HL-60/S4 treated with phorbol 12-myristate 13-acetate at 8.2 ng/mL for 4 days and 3 days (cell line): ENCODE measurements around the gene UBA6.
"Not testable (repeated sequence)": the region's sequence is repeated elsewhere in the genome, so short reads cannot be mapped to it uniquely, and the experiment has no call there.

ENCODE experiments used
- in situ Hi-C: fragments of 300-500 bp; cut with MboI; formaldehyde crosslinking; loops from 2 replicates; pipeline ENCODE4 v1.15.0; 2022; ENCODE audit warnings: low sequenced_read_pairs

The UBA6 gene

DNA sequence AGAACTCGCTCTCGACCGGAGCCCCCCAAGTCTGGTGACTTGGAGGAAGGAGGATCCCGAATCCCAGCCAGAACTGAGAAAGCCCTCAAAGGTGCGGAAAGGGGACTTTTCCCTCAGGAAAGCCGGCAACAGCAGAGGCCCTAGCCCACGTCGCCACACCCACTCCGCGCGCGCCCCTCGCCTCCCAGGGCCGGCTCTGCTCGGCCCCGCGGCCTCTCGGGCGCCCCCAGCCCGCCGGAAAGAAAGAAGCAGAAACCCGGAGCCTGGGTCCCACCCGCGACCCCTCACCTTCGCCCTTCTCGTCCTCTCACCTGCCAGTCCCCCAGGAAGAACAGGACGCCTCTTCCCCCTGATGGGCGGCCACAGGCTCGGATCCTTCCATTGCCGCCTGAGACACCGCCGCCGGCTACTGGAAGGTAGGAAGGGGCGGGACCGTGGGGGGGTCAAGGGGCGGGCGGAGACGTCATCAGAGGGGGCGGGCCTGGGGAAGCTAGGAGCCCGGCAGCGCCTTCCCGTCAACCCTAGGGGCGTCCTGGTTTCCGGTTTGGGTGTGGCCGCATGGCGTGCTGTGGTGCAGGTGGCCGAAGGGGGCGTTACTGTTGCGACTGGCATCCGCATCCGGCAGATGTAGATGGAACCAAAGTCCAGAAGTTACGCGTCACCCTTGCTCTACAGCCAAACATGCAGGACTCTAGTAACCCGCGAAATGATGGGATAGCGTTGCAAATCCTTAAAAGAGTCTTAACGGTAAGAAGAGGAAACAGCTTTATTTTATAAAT, at the start of gene UBA6:
Gene UBA6 (minus strand): TSS at position 418 of the 779 bp plus-strand sequence. CDS start 36 bp downstream, at position 382.
- in situ Hi-C loops: no loop called here

DNA sequence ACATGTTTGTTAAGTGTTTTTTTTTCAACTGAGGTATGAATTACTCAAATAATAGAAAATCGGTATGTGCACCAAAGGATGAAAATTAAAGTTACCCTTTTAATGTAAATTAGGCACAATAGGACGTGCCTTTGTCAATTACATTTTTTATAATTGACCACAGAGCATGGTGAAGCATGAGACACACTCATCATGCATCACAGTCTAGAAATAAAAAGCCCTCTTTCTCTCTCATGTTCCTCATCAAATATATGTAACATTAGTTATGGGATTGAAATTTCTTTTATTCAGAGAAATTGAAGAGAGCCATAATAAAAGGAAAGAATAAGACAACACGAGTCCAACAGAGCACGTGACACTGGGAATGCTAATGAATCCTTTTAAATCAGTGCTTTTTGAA, 49.7 kb upstream of the UBA6 start:
- in situ Hi-C loops: no loop called here

DNA sequence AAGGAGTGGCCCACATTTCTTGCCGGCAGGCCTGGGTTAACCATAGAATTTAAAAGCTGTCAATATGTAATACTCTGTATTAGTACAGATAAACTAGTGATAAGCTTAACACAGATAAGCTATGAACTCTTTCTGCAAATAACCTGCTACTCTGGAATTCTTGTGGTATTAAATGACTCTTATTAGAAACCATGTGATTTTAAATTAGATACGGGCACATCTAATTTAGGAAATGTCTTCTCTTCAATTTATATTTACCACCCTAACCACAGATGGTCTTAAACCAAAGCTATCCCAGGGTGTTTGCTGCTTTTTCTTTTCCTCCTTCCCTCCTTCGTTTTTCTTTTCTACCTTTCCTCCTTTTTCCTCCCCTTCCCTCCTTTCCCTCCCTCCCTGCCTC, 48.3 kb upstream of the UBA6 start:
- in situ Hi-C loops: no loop called here

DNA sequence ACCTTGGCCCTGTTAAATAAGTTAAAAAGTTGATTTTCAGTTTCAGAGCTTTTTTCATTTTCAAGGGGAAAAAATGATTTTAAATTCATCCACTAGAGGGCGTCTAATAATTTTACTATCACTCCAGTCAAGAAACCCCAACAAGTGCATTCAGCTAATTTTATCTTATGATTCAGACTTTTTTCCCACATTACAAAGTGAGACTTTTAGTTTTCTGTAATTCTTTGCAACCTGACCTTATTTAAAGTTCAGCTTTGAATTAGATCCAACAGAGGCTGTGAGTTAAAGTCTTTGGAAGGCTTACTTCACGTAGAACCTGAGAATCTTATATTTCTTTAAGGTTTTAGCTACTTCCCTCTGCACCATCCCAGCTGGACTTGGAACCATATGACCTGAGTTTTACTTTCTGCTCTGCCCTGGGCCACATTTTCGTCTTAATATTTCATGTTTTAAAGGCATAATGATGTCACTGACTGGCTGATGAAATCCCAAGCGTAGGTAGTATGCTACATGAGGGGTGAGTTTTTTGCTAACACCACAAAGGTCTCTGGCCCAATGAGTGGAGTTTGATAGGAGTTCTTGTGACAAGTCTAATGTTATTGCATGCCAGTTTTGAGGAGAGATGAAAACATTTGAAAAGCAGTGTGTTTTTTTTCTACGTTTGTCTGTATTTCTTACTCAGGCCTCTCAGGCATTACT, 46.0 kb upstream of the UBA6 start:
- in situ Hi-C loops: no loop called here

DNA sequence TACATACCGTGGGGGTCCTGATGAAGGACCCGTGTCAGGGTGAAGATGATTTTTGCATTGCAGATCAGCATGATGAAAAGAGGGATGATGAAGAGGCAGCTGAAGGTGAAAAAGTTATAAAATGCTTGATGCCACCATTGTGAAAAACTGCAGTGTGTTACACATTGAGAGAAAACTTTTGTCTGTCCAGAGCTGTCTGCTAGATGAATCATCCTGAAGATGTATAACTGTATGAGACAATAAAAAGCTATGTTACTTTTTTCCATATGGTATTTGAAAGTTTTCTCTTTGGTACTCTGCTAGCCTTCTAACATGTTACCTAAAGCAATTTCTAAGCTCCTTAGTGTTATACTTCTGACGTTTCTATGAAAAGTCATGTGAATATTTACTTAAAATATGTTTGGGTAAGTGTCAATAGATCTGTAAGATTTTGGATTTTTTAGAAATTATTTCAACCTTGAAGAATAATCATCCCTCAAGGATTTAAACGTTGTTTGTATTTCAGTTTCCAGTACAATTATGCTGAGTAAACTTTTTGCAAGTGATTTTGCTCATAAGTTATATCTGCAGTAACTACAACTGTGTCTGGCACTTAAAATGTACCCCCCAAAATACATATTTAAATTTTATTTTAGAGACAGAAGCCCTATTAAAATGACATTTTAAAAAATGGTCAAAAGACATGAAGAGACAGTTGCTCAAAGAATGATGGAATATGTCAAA, 43.8 kb upstream of the UBA6 start:
- in situ Hi-C loops: no loop called here

DNA sequence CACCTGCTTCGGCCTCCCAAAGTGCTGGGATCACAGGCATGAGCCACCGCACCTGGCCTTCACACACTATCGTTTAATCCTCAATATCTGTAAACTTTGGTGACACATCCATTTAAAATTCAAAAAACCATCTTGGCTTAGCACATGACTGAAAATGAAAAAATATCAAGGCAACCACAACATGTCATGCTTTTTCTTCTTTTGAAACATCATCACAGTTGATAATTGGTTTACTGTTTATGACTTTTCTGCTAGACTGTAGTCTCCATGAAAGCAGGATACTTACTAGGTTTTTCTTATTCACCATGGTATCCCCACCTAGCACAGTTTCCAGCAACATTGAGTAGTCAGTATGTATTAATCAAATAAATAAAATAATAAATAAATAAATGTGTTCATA, 42.2 kb upstream of the UBA6 start:
- in situ Hi-C loops: no loop called here

DNA sequence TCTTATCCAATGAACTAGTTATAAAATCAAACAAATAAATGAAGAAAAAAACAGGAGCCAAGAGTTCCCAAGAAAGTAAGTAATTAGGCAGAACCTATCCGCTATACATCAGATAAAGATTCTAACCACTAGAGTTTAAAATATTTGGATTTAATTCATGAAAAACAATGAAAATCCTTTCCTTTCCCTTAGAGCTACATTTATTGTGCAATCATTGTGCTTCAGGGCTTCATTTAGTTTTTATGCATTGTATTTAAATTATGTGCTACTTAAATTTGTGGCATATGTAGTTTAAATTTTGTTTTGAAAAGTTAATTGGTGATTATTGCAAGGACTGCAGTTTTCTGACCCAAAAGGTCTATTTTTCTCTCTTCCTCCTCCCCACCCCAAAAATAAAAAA, 35.3 kb upstream of the UBA6 start:
- in situ Hi-C loops: no loop called here

DNA sequence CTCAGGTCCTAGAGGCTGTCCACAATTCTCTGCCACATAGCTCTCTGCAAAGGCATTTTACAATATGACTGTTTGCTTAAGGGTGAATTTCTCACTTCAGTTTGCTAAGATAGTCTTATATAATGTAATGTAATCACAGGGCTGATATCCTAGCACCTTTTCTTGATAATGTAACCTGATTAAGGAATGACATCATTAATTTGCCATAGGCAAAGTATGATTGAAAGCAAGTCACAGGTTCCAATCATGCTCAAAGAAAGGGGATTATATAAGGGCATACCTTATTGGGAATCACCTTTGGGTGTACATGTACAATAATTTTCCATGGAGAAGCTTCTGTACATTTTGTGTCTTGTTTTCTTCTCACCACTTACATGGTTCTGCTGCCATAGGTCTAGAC, 34.4 kb upstream of the UBA6 start:
- in situ Hi-C loops: no loop called here

DNA sequence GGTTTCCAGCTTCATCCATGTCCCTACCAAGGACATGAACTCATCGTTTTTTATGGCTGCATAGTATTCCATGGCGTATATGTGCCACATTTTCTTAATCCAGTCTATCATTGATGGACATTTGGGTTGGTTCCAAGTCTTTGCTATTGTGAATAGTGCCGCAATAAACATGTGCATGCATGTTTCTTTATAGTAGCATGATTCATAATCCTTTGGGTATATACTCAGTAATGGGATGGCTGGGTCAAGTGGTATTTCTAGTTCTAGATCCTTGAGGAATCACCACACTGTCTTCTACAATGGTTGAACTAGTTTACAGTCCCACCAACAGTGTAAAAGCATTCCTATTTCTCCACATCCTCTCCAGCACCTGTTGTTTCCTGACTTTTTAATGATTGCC, 29.6 kb upstream of the UBA6 start:
- in situ Hi-C loops: not testable (repeated sequence)

DNA sequence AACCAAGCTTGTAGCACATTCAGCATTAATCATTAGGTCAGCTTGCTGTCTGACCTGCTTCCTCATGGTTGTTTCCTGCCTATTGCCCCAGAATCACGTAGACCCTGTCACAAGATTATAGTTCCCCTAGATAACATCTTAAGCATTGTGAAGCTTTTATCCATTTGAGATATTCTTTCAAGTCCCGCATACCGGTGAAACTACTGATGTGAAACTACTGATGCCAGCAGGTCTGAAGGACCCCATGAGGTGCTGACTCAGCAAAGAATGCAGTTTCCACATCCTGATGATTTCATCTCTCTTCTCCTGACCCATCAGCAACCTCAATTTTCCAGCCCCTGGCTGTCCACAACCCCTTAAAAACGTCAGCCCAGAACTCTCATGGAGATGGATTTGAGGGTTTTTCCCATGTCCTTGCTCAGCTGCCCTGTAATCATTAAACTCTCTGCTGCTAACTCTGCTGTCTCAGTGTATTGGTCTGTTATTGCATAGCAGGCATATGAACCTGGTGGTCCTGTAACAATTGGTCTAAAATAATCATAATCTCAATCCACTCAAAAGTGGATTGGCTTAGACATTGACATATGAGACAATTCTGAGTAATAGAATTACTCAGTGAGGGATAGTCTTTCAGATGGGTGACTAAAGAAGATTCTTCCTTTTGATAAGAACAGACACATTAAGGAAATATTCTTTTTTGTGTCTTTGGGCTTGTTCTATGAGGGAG, 26.3 kb upstream of the UBA6 start:
- in situ Hi-C loops: no loop called here

DNA sequence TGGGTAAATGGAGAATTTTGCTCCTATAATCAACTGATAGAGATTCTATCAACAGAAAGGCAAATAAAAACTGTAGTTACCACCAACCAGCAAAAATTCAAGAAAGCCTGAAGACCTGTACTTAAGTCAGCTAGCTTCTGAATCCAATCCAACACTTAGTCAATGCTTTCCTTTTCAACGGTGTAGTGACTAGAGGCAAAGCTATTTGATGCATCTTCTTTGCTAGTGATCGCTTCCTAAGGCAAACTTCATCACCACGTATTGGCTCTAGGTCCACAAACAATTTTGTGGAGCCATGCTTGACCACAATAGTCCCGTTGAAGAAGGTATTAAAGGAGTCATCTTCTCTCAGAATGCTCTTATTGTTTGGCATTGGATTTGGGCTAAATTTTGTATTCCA, 25.0 kb upstream of the UBA6 start:
- in situ Hi-C loops: no loop called here

DNA sequence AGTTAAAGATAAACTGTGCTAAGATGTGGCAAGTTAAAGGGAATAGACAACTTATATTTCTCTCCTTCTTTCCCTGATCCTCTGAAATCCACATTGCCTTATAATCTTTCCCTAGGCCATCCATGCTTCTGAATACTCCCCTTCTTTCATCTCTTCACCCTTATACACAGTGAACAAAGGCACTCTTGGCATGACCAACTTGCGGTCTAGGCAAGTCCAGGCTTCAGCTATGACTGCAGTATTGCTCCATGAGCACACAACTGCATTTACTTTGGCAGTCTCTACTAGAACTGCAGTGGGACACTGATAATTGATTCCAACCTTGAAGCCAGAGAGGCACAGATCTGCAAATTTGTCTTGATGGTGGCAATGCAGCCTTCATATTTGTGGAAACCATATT, 24.2 kb upstream of the UBA6 start:
- in situ Hi-C loops: no loop called here

DNA sequence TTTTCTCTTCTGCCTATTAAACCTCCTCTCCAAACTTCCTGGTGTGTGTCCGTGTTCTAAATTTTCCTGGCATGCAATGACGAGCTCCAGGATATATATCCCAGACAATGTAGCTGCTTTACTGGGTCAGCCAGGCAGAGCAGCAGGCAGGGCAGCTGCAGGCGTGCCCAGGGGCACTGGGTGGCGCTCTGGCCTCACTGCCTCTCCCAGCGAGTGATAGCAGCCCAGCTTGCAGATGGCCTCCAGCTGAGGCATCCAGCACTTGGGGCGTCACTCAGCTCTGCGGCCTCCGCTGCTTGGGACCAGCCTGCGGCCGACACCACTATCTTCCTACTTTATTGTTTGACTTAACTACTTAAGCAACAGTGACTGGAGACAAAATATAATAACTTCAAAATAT, 23.0 kb upstream of the UBA6 start:
- in situ Hi-C loops: no loop called here

DNA sequence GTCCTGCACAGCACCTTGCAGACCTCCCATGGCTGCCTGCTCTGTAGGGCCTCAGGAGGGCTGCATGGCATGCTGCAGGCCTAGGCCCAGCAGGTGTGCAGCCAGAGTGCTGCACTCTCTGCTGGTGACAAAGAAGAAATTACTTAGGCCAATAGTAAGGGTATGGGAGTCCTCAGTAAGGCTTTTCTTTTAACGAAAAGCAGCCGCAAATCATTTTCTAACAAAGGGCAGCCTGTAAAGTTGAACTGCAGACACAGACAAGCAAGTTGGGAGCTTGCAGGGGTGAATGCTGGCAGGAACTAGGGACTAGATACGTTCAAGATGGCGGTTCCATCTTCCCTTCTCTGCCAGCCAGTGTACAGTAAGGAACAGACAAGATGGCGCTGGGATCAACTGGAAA, 22.4 kb upstream of the UBA6 start:
- in situ Hi-C loops: no loop called here

DNA sequence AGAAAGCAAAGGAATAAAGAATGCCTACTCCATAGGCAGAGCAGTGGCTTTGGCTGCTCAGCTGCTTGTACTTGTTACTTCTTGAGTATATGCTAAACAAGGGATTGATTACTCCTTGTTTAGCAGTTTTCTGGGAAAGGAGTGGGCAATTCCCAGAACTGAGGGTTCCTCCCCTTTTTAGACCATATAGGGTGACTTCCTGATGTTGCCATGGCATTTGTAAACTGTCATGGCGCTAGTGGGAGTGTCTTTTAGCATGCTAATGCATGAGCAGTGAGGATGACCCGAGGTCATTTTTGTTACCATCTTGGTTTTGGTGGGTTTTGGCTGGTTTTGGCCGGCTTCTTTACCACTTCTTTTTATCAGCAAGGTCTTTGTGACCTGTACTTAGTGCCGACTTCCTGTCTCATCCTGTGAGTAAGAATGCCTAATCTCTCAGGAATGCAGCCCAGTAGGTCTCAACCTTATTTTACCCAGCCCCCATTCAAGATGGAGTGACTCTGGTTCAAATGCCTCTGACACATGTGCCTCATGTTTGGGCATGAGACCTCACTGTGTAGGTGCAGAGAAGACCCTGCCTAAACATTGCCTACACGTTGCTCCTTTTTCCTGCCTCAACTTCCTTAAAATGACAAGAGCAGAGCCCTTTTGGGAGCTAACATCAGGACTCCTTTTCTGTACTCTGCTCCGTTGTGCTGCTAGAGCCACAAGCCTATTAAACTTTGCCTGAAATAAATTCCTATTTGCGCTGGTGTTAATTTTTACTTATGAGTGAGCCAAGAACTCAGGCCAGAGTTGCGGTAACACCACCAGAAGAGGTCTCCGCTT, 21.0 kb upstream of the UBA6 start:
- in situ Hi-C loops: no loop called here

DNA sequence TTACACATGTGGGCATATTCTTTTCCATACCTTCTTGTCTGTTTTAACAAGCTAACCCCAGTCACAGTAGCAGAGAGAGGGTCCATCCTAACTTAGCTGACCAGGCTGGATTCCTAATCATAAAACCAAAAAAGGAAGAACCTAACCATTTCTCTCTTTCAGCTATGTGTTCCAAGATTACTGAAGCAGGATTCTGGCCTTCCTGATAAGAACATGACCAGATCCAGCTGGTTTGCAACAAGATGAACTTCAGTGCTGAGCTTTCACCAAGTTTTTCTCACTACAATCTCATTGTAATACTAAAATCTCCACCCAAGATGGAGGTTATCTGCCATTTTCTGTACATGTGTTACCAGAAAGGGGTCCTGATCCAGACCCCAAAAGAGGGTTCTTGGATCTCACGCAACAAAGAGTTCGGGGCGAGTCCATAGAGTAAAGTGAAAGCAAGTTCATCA, 20.4 kb upstream of the UBA6 start:
- in situ Hi-C loops: no loop called here

DNA sequence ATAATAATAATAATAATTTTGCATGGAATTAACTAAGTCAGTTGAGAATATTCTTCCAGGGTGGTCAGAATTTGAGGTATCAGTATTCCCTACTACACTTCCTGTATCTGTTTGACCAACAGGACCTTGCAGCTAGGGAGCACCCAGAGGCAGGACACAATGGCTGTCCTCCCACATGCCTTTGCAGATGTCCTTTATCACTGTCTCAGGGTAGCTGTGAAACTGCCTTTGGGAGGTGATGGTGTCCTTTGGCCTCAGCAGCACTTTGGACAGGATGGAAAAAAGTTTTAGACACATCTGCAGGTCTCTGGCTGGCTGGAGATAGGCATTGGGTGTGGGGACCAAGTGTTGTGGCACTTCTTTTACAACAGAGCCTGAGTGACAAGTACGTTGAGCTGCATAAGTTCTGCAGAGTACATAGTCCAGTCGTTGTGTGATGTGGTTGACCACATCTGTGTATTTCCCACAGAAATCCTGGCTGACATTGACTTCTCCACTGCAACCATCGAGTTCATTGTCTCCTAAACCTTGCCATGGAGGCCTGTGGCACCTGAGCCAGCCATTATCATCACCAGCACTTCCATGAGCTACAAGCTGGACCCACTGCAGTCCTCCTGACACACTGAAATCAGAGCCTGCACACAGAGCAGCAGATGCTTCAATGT, 19.1 kb upstream of the UBA6 start:
- in situ Hi-C loops: no loop called here

DNA sequence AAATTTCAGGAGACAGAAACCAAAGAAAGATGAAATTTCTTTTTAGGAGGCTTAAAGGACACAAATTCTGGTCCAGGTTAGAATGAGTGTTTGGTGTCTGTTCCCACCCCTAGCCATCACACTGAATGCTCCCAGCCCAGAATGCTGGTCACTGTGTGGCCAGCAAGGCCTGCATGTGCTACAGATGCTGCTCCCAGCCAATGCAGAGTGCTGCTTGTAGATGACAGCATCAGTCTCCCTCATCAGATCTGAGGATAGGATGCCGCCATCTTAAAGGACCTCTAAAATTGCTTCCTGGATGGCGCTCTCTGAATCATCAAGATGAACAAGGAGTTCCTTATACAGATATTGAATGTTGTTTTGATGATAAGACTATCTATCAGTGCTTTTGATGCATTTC, 17.9 kb upstream of the UBA6 start:
- in situ Hi-C loops: no loop called here

DNA sequence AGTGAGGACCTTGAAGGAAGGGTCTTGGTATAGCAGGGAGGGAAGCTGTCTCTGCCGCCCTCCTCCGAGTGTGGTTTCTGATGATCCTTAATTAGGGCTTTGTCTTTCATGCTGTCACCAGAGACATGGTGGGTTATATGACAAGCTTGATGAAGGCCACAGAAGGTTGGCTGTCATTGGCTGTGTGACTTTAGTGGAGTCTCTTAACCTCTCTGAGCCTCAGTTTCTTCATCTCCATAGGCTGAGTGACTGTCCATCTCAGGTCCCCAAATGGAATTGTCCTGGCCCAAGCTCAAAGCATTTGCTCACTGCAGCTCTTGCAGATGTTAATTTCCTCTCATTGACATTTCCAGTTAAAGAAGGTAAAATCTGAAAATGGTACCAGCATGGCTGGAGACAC, 16.6 kb upstream of the UBA6 start:
- in situ Hi-C loops: no loop called here

DNA sequence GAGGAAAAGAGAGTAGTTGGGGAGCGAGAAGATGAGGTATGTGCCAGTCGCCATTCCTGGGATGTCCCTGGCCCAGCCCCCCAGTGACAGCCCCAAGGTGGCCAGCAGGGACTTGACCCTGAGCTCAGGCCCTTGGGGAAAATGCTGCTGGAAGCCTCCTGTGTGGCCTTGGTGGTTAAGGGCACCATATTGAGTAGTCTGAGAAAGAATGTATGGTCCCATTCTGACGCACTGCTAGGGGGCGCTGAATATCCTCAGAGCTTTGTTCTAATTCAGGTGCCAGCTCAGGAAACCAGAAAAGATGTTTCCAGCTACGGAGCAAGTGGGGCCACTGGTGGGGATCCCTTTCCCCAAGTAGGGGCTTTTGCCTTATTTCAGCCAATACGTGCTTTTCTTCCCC, 14.0 kb upstream of the UBA6 start:
- in situ Hi-C loops: no loop called here
